ENCODE data around the gene RGS3.

DNA sequence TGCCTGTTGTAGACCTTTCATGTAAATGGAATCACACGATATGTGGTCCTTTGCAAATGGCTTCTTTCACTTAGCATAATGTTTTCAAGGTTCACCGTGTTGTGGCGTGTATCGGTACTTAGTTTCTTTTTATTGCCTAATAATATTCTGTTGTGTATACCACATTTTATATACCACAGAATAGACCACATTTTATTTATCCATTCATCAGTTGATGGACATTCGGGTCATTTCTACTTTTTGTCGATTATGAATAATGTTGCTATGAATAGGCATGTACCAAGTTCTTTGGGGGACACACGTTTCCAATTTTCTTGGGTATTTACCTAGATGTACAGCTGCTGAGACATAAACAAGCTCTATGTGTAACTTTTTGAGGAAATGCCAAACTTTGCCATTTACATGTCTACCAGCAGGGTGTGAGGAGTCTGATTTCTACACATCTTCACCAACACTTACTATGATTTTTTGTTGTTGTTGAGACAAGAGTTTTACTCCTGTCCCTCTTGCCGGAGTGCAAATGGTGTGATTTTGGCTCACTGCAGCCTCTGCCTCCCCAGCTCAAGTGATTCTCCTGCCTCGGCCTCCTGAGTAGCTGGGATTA lies 144.7 kb downstream of the RGS3 start:
- TF ChIP-seq, protein P1, sequence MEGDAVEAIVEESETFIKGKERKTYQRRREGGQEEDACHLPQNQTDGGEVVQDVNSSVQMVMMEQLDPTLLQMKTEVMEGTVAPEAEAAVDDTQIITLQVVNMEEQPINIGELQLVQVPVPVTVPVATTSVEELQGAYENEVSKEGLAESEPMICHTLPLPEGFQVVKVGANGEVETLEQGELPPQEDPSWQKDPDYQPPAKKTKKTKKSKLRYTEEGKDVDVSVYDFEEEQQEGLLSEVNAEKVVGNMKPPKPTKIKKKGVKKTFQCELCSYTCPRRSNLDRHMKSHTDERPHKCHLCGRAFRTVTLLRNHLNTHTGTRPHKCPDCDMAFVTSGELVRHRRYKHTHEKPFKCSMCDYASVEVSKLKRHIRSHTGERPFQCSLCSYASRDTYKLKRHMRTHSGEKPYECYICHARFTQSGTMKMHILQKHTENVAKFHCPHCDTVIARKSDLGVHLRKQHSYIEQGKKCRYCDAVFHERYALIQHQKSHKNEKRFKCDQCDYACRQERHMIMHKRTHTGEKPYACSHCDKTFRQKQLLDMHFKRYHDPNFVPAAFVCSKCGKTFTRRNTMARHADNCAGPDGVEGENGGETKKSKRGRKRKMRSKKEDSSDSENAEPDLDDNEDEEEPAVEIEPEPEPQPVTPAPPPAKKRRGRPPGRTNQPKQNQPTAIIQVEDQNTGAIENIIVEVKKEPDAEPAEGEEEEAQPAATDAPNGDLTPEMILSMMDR (conservative IDR thresholded peaks at IDR 0.05), result no peak
- TF ChIP-seq ZFX (IDR thresholded peaks at IDR 0.05), result no peak
